ENCODE data around the gene MT4. TPM values are rescaled to one million over a fixed set of nuclear protein-coding genes. Genes with fewer than 3 reads are reported as not detected.

Gene MT4
- total RNA-seq, 2 experiments from 2014 or later = not detected

DNA sequence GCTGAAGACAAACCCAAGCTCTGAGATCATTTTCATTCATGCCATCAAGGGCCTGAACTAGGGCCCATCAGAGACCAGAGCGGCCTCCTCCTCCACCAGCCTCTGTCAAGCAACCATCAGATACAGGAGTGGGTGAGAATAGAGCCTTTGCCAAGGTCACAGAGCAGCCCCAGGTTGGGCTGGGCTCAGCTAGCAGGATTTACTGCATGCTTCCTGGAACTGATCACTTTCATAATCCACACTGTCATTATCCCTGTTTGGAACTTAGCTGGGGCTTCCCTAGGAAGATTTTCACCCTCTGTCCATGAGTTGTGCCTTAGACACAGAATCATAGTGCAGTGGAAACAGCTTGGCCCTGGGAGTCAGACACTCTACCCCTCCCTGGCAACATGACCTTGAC, 5.1 kb downstream of the MT4 start:
- ATAC-seq (no peak), DNase-seq (no peak)
- Mint-ChIP-seq H3K9me3 (peaks cover 5% of the 10 kb centered on the region), H3K36me3 (ENCODE audit: low read depth) (no peaks in the 10 kb centered on the region), H3K27me3 (peaks cover 2% of the 10 kb centered on the region), H3K27ac (no peak overlapping the region), H3K4me3 (no peak overlapping the region), H3K4me1 (ENCODE audit: low read depth) (no peaks in the 10 kb centered on the region)
- ChIA-PET CTCF (no interaction called here), POLR2A (interaction anchor here (0.5 kb wide), 1 partner anchor 91 kb away, joined by 3 read pairs; no protein-coding TSS in a partner anchor)
- TF ChIP-seq, protein P1, sequence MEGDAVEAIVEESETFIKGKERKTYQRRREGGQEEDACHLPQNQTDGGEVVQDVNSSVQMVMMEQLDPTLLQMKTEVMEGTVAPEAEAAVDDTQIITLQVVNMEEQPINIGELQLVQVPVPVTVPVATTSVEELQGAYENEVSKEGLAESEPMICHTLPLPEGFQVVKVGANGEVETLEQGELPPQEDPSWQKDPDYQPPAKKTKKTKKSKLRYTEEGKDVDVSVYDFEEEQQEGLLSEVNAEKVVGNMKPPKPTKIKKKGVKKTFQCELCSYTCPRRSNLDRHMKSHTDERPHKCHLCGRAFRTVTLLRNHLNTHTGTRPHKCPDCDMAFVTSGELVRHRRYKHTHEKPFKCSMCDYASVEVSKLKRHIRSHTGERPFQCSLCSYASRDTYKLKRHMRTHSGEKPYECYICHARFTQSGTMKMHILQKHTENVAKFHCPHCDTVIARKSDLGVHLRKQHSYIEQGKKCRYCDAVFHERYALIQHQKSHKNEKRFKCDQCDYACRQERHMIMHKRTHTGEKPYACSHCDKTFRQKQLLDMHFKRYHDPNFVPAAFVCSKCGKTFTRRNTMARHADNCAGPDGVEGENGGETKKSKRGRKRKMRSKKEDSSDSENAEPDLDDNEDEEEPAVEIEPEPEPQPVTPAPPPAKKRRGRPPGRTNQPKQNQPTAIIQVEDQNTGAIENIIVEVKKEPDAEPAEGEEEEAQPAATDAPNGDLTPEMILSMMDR (IDR thresholded peaks at IDR 0.05) = no peak
- intact Hi-C loops (cut with micrococcal nuclease) = no loop called here

DNA sequence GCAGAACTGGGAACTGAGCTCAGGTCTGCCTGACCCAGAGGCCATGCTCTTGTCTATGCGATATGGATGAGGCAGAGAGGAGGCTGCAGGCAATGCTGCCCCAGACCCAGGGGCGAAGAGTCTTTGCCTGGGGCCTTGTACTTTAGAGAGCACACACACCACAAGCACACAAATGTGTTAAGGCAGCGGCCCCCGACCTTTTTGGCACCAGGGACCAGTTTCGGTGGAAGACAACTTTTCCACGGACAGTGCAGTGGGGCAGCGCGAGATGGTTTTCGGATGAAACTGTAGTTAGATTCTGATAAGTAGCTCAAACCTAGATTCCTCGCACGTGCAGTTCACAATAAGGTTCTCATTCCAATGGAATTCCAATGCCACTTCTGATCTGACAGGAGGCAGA, 6.7 kb downstream of the MT4 start:
- H3K27me3 Mint-ChIP-seq = no peaks in the 10 kb centered on the region
- DNase-seq (no peak), ATAC-seq (no peak)
- TF ChIP-seq, protein P1 (IDR thresholded peaks at IDR 0.05) = no peak
- CTCF ChIA-PET = interaction anchor here (1.0 kb wide), 1 partner anchor 29 kb away, joined by 3 read pairs; no protein-coding TSS in a partner anchor
- POLR2A ChIA-PET = no interaction called here
- intact Hi-C loops (cut with micrococcal nuclease) = no loop called here
- no peak overlapping the region for H3K4me3 Mint-ChIP-seq
- no peak overlapping the region for H3K27ac Mint-ChIP-seq
- peaks cover 5% of the 10 kb centered on the region for H3K9me3 Mint-ChIP-seq
- H3K36me3 Mint-ChIP-seq (ENCODE audit: low read depth) = no peaks in the 10 kb centered on the region
- no peaks in the 10 kb centered on the region for H3K4me1 Mint-ChIP-seq (ENCODE audit: low read depth)

DNA sequence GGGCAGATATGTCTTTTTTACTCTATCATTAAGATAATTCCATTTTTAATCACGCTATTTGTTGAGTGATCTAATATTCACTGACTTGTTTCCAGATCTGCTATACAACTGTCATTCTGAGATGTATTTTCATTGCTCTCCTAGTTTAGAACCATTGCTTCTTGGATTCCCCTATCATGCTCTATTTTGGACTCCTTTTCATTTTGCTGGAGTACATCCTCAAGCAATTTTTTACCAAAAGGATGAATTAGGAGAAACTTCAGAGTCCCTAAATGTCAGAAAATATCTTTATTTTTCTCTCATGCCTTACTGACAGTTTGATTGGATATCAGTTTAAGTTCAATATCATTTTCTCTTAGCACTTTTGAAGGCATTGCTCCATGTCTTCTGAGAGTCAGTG, 9.8 kb downstream of the MT4 start:
- H3K27ac Mint-ChIP-seq = no peak overlapping the region
- intact Hi-C loops (cut with micrococcal nuclease) = no loop called here
- no peaks in the 10 kb centered on the region for H3K27me3 Mint-ChIP-seq
- H3K9me3 Mint-ChIP-seq = peaks cover 5% of the 10 kb centered on the region
- H3K4me1 Mint-ChIP-seq (ENCODE audit: low read depth) = peaks cover 4% of the 10 kb centered on the region
- no peaks in the 10 kb centered on the region for H3K36me3 Mint-ChIP-seq (ENCODE audit: low read depth)
- ChIA-PET CTCF (interaction anchor here (2.2 kb wide), 1 partner anchor 128 kb away, joined by 18 read pairs; no protein-coding TSS in a partner anchor), POLR2A (no interaction called here)
- TF ChIP-seq, protein P1 (IDR thresholded peaks at IDR 0.05) = no peak
- ATAC-seq (no peak), DNase-seq (no peak)
- no peak overlapping the region for H3K4me3 Mint-ChIP-seq

DNA sequence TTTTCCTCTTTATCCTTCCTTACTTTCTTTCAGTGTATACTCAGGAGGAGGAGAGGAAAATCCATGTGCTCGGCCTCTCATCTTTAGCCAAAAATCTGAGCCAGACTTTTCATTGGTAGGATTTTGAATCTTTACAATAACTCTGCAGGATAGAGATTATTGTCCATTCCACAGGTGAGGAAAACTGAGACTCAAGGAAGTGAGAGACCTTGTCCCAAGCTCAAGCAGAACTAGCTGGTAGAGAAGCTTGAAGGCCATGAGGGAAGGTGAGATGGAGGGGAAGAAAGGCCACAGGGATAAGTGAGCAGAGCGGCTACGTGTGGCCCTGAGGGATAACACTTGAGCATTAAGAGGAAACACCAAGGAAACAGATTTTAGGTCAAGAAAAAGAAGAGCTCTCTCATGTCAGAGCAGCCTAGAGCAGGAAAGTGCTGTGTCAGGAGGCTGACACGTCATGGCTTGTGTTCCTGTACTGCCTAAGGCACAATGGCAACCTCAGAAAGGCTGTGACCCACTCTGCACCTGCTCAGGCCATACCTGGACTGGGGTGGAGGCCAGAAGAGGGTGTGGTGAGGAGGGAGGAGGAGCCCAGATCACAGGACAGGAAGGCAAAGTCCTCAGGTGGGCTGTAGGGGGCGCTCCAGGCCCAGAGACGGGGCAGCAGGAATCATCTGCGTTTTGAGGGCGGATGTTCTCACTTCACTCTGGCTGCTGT, 11.9 kb downstream of the MT4 start:
- H3K27ac Mint-ChIP-seq = peak overlapping the region; percentile 47
- TF ChIP-seq, protein P1 (IDR thresholded peaks at IDR 0.05) = peak; percentile 84
- no peak overlapping the region for H3K4me3 Mint-ChIP-seq
- ChIA-PET CTCF (interaction anchor here (0.6 to 4.0 kb wide), 54 partner anchors 8 to 378 kb away, joined by 3 to 130 read pairs (median 4); partner anchors contain the start of genes MT1E and MT1X), POLR2A (interaction anchor here (0.6 to 2.3 kb wide), 8 partner anchors 25 to 355 kb away, joined by 3 to 7 read pairs (median 3); partner anchors contain the start of gene MT1X)
- intact Hi-C loops (cut with micrococcal nuclease) = loop anchor here (1.0 kb wide), 1 partner anchor 126 kb away; no protein-coding TSS in a partner anchor
- peak; percentile 100 for ATAC-seq
- peaks cover 5% of the 10 kb centered on the region for H3K9me3 Mint-ChIP-seq
- no peaks in the 10 kb centered on the region for H3K36me3 Mint-ChIP-seq (ENCODE audit: low read depth)
- no peaks in the 10 kb centered on the region for H3K27me3 Mint-ChIP-seq
- H3K4me1 Mint-ChIP-seq (ENCODE audit: low read depth) = peaks cover 4% of the 10 kb centered on the region
- peak; percentile 91 for DNase-seq

DNA sequence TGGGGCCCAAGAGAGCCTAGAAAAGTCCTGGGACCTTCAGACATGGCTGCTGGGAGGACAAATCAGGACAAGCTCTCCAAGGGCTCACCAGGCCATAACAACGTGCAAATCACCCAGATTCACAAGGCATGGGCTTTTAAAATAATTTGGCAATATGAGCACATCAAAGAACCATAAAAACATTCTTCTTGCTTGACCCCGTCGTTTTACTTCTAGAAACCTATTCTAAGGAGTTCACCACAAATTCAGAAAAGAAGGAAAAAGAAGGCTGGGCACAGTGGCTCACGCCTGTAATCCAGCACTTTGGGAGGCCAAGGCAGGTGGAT, 12.4 kb downstream of the MT4 start:
- H3K27ac Mint-ChIP-seq = peak overlapping the region; percentile 47
- H3K9me3 Mint-ChIP-seq = peaks cover 5% of the 10 kb centered on the region
- peaks cover 4% of the 10 kb centered on the region for H3K4me1 Mint-ChIP-seq (ENCODE audit: low read depth)
- TF ChIP-seq, protein P1 (IDR thresholded peaks at IDR 0.05) = no peak
- no peaks in the 10 kb centered on the region for H3K27me3 Mint-ChIP-seq
- POLR2A ChIA-PET = interaction anchor here (0.6 to 2.3 kb wide), 8 partner anchors 24 to 354 kb away, joined by 3 to 7 read pairs (median 3); partner anchors contain the start of gene MT1X
- CTCF ChIA-PET = interaction anchor here (0.6 to 4.0 kb wide), 37 partner anchors 10 to 378 kb away, joined by 3 to 130 read pairs (median 4); partner anchors contain the start of gene MT1E
- DNase-seq (no peak), ATAC-seq (no peak)
- H3K36me3 Mint-ChIP-seq (ENCODE audit: low read depth) = no peaks in the 10 kb centered on the region
- H3K4me3 Mint-ChIP-seq = no peak overlapping the region
- intact Hi-C loops (cut with micrococcal nuclease) = loop anchor here (1.0 kb wide), 1 partner anchor 125 kb away; no protein-coding TSS in a partner anchor
